Measurements from ENCODE around the gene SMYD3. TPM values are rescaled to one million over a fixed set of nuclear protein-coding genes. Genes with fewer than 3 reads are reported as not detected.

Gene SMYD3
- total RNA-seq, 1 experiment from 2014 or later: 25.5 TPM

GRCh38 chr1:246308533-246309075, 198.5 kb downstream of the SMYD3 start:
- H3K9me3 ChIP-seq (ENCODE audit: control insufficient read depth, low read depth, low read length): no peaks in the 10 kb centered on the region
- H3K27me3 Mint-ChIP-seq (ENCODE audit: low read depth): no peaks in the 10 kb centered on the region
- H3K23ac ChIP-seq (ENCODE audit: insufficient read length, low read depth, low read length): no peak overlapping the region
- H3K36me3 Mint-ChIP-seq (ENCODE audit: insufficient read depth in 1 of 3, low read depth in 3 of 3): no peaks in the 10 kb centered on the region; a peak in 1 of 7 replicates
- whole genome bisulfite sequencing (ENCODE audit: extremely low coverage, insufficient read length, low lambda C conversion rate): no CpG with 5 or more reads among the region's 3 CpGs
- H3K4me3 Mint-ChIP-seq: no peak overlapping the region
- no peak overlapping the region for H2BK12ac ChIP-seq (ENCODE audit: insufficient read length, low read depth, low read length)
- DNase-seq: no peak
- H3K4ac ChIP-seq (ENCODE audit: low read depth, low read length): no peak overlapping the region
- H2AK5ac ChIP-seq (ENCODE audit: insufficient read length, low read length): no peak overlapping the region
- TF ChIP-seq CTCF (conservative IDR thresholded peaks at IDR 0.05): no peak
- no peak overlapping the region for H2BK15ac ChIP-seq (ENCODE audit: low read depth, low read length)
- H3K9ac ChIP-seq (ENCODE audit: extremely low read depth, insufficient read length, low read length): no peak overlapping the region
- H2BK120ac ChIP-seq (ENCODE audit: low read depth, low read length, poor library complexity, severe bottlenecking): no peak overlapping the region
- H3K4me1 Mint-ChIP-seq: peaks cover 10 to 13% of the 10 kb centered on the region in 2 experiments
- no peak overlapping the region for H4K91ac ChIP-seq (ENCODE audit: insufficient read length, low read depth, low read length)
- no peaks in the 10 kb centered on the region for H3K79me1 ChIP-seq (ENCODE audit: insufficient read depth, low read depth, low read length, poor library complexity, severe bottlenecking)
- H3K9me3 Mint-ChIP-seq: no peaks in the 10 kb centered on the region
- 0 out of 7 replicates have a peak overlapping the region, but pooled peaks of 1 of the 3 experiments have one; percentile 27 for H3K27ac Mint-ChIP-seq
- no peak overlapping the region for H2AFZ ChIP-seq (ENCODE audit: low read length)
- no peak overlapping the region for H4K5ac ChIP-seq (ENCODE audit: insufficient read length, low read depth, low read length)
- no peak overlapping the region for H3K4me2 ChIP-seq (ENCODE audit: insufficient read depth, insufficient read length, low read length)
- no peak overlapping the region for H3T11ph ChIP-seq (ENCODE audit: low read length)
- H2BK20ac ChIP-seq (ENCODE audit: low read depth, low read length, poor library complexity, severe bottlenecking): no peak overlapping the region
- H3K14ac ChIP-seq (ENCODE audit: insufficient read depth, low read length): no peak overlapping the region
- no peaks in the 10 kb centered on the region for H3K27me3 ChIP-seq (ENCODE audit: insufficient read depth, low read length)
- H3K79me2 ChIP-seq (ENCODE audit: insufficient read depth, low read length): no peaks in the 10 kb centered on the region
- no peak overlapping the region for H3K27ac ChIP-seq (ENCODE audit: insufficient read length, low read depth, low read length)
- H4K20me1 ChIP-seq (ENCODE audit: control insufficient read depth, insufficient read depth, insufficient read length): no peaks in the 10 kb centered on the region
- no peaks in the 10 kb centered on the region for H3K23me2 ChIP-seq (ENCODE audit: insufficient read length, low read depth, low read length, poor library complexity, severe bottlenecking)
- no peak overlapping the region for H4K8ac ChIP-seq (replicated peaks; ENCODE audit: insufficient read length, low read depth, low read length)
- H2BK5ac ChIP-seq (ENCODE audit: insufficient read length, low read length): no peak overlapping the region
- H3K18ac ChIP-seq (ENCODE audit: insufficient read length, low read depth, low read length): no peak overlapping the region
- H3K56ac ChIP-seq (ENCODE audit: insufficient read length, low read depth, low read length): no peak overlapping the region
- H3K4me1 ChIP-seq (ENCODE audit: insufficient read depth, low read length): no peaks in the 10 kb centered on the region

Measured in H9 (cell line).